BLaER1 (cell line): Measurements from ENCODE around the gene MAP4K4.
"Not testable (repeated sequence)": the region's sequence is repeated elsewhere in the genome, so short reads cannot be mapped to it uniquely, and the experiment has no call there.

Experiments used
- H3K27ac ChIP-seq: shearing (Covaris generic); formaldehyde crosslinking; 2 replicates; pipeline ENCODE4 v1.8.1; 2022
- H3K27me3 ChIP-seq: shearing (Covaris generic); formaldehyde crosslinking; 2 replicates; pipeline ENCODE4 v1.8.1; 2022
- H3K36me3 ChIP-seq: shearing (Covaris generic); formaldehyde crosslinking; 2 replicates; pipeline ENCODE4 v1.8.1; 2022
- H3K4me1 ChIP-seq: shearing (Covaris generic); formaldehyde crosslinking; 2 replicates; pipeline ENCODE4 v1.8.1; 2022
- H3K4me2 ChIP-seq: shearing (Covaris generic); formaldehyde crosslinking; 2 replicates; pipeline ENCODE4 v1.8.1; 2022
- H3K4me3 ChIP-seq: shearing (Covaris generic); formaldehyde crosslinking; 2 replicates; pipeline ENCODE4 v1.8.1; 2022
- H3K9ac ChIP-seq: shearing (Covaris generic); formaldehyde crosslinking; 2 replicates; pipeline ENCODE4 v1.8.1; 2022
- H3K9me3 ChIP-seq: shearing (Covaris generic); formaldehyde crosslinking; 2 replicates; pipeline ENCODE4 v1.8.1; 2022
- H4K20me1 ChIP-seq: shearing (Covaris generic); formaldehyde crosslinking; 2 replicates; pipeline ENCODE4 v1.8.1; 2022
- Cebpa-rat ChIP-seq: shearing (Covaris generic); IDR thresholded peaks from 2 replicates; pipeline ENCODE4 v1.8.1; 2022

The MAP4K4 gene

GRCh38 chr2:101737478-101738255, 40.2 kb downstream of the MAP4K4 start:
- no peak overlapping the region for H3K4me3 ChIP-seq
- H3K4me2 ChIP-seq: no peak overlapping the region
- TF ChIP-seq Cebpa-rat: no peak
- peaks cover 100% of the 10 kb centered on the region for H4K20me1 ChIP-seq
- no peak overlapping the region for H3K27ac ChIP-seq
- H3K4me1 ChIP-seq: peaks cover 54% of the 10 kb centered on the region
- H3K36me3 ChIP-seq: peaks cover 45% of the 10 kb centered on the region
- no peak overlapping the region for H3K9ac ChIP-seq
- 0 out of 2 replicates have a peak, but pooled peaks cover 16% of the 10 kb centered on the region for H3K9me3 ChIP-seq
- H3K27me3 ChIP-seq: no peaks in the 10 kb centered on the region

GRCh38 chr2:101738649-101739048, 41.1 kb downstream of the MAP4K4 start:
- Histone ChIP-seq H3K4me1 (peaks cover 54% of the 10 kb centered on the region), H3K9ac (no peak overlapping the region), H3K27me3 (no peaks in the 10 kb centered on the region), H3K36me3 (peaks cover 43% of the 10 kb centered on the region), H3K4me3 (no peak overlapping the region), H3K9me3 (0 out of 2 replicates have a peak, but pooled peaks cover 16% of the 10 kb centered on the region), H3K27ac (no peak overlapping the region), H4K20me1 (peaks cover 100% of the 10 kb centered on the region), H3K4me2 (no peak overlapping the region)
- no peak for TF ChIP-seq Cebpa-rat

DNA sequence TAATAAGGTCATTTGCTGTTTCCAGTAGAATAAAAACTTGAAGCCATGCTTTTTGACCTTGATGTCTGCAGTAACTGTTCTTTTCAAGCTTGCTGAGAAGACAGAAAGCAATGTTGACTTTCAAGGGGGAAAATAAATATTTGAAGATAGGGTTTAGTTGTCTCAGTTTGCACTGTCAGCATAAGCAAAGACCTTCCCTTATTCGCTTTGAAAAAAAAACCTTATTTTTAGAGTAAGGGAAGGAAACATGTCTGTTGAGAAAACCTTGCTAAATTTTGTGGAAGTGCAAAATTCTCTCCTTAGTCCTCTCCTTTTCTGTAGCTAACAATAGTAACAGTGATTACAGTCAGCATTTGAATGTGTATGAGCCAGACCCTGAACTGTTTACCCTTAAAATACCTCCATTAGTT, 43.1 kb downstream of the MAP4K4 start:
- H3K9ac ChIP-seq: no peak overlapping the region

GRCh38 chr2:101741775-101742520, 44.4 kb downstream of the MAP4K4 start:
- peaks cover 46% of the 10 kb centered on the region for H3K4me1 ChIP-seq
- H3K9ac ChIP-seq: peak overlapping the region; percentile 60; the same call in 1 of the 2 replicates
- peaks cover 100% of the 10 kb centered on the region for H4K20me1 ChIP-seq
- no peaks in the 10 kb centered on the region for H3K27me3 ChIP-seq
- peak overlapping the region; percentile 36 for H3K4me2 ChIP-seq
- peak overlapping the region; percentile 28; the same call in 1 of the 2 replicates for H3K27ac ChIP-seq
- H3K36me3 ChIP-seq: peaks cover 48% of the 10 kb centered on the region
- H3K9me3 ChIP-seq: peaks cover 21% of the 10 kb centered on the region
- H3K4me3 ChIP-seq: no peak overlapping the region
- no peak for TF ChIP-seq Cebpa-rat

More for the DNA sequence above, 43.1 kb downstream of the MAP4K4 start:
- Histone ChIP-seq H3K27me3 (no peaks in the 10 kb centered on the region), H3K4me2 (peak overlapping the region; percentile 23; the same call in 1 of the 2 replicates), H4K20me1 (peaks cover 100% of the 10 kb centered on the region), H3K36me3 (peaks cover 49% of the 10 kb centered on the region), H3K9me3 (0 out of 2 replicates have a peak, but pooled peaks cover 16% of the 10 kb centered on the region), H3K27ac (no peak overlapping the region), H3K4me1 (peaks cover 54% of the 10 kb centered on the region), H3K4me3 (no peak overlapping the region)
- no peak for TF ChIP-seq Cebpa-rat

DNA sequence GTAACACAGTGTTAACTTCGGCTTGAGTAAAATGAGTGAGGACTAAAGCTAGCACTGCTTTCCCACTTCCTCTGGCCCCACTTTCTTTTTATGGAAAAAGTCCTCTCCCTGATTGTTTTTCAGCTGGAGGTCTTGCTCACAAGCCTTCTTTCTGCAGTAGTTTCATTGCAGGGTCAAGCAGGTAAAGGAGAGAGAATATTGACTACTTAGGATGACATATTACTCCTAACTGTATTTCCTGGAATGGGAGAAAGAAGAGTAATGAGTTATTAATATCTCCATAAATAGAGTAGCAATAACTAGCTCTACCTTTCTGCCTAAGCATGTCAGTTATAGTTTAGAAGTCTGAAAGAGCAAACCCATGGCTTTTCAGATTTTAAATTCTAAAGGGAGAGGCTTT, 45.0 kb downstream of the MAP4K4 start:
- Histone ChIP-seq H3K36me3 (peaks cover 53% of the 10 kb centered on the region), H3K27ac (0 out of 2 replicates have a peak overlapping the region, but pooled peaks have one; percentile 28), H3K9me3 (peaks cover 25% of the 10 kb centered on the region), H3K9ac (peak overlapping the region; percentile 60; the same call in 1 of the 2 replicates), H3K4me3 (no peak overlapping the region), H3K4me2 (peak overlapping the region; percentile 36), H3K4me1 (peaks cover 46% of the 10 kb centered on the region), H3K27me3 (no peaks in the 10 kb centered on the region), H4K20me1 (peaks cover 100% of the 10 kb centered on the region)
- no peak for TF ChIP-seq Cebpa-rat

GRCh38 chr2:101743288-101743687, 45.8 kb downstream of the MAP4K4 start:
- Histone ChIP-seq H3K9ac (0 out of 2 replicates have a peak overlapping the region, but pooled peaks have one; percentile 6), H4K20me1 (peaks cover 100% of the 10 kb centered on the region), H3K27me3 (no peaks in the 10 kb centered on the region), H3K4me2 (no peak overlapping the region), H3K4me3 (no peak overlapping the region), H3K9me3 (peaks cover 32% of the 10 kb centered on the region), H3K36me3 (peaks cover 55% of the 10 kb centered on the region), H3K27ac (no peak overlapping the region), H3K4me1 (peaks cover 46% of the 10 kb centered on the region)
- no peak for TF ChIP-seq Cebpa-rat

DNA sequence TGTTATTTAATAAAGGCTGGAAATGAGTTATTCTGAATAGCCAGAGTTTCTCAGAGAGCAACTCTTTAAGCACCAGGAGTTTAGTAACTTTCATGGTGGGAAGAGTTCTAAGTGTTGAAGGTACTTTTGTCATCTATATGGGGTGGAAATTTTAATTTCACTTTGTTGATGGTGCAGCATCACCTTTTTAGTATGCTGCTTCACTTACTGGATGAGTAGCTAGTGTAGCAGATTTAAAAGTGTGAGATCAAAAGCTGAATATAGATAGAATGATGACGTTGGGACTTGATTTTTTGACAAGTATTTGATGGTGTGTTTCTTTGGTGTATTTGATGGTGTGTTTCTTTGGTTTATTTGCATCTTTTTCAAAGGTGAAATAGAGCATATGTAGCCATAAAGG, 47.3 kb downstream of the MAP4K4 start:
- H3K4me1 ChIP-seq: peaks cover 46% of the 10 kb centered on the region
- peaks cover 87% of the 10 kb centered on the region for H4K20me1 ChIP-seq

GRCh38 chr2:101745711-101746694, 48.5 kb downstream of the MAP4K4 start:
- TF ChIP-seq Cebpa-rat: no peak
- H3K9ac ChIP-seq: no peak overlapping the region
- no peaks in the 10 kb centered on the region for H3K27me3 ChIP-seq
- no peak overlapping the region for H3K27ac ChIP-seq
- peaks cover 18% of the 10 kb centered on the region for H3K9me3 ChIP-seq
- H3K4me3 ChIP-seq: no peak overlapping the region
- H3K4me1 ChIP-seq: peaks cover 42% of the 10 kb centered on the region
- peaks cover 81% of the 10 kb centered on the region for H4K20me1 ChIP-seq
- peaks cover 44% of the 10 kb centered on the region for H3K36me3 ChIP-seq
- no peak overlapping the region for H3K4me2 ChIP-seq

More for the DNA sequence above, 47.3 kb downstream of the MAP4K4 start:
- H3K36me3 ChIP-seq: peaks cover 45% of the 10 kb centered on the region
- no peak overlapping the region for H3K4me2 ChIP-seq
- peaks cover 20% of the 10 kb centered on the region for H3K9me3 ChIP-seq
- no peak overlapping the region for H3K27ac ChIP-seq
- no peak for TF ChIP-seq Cebpa-rat
- no peak overlapping the region for H3K9ac ChIP-seq
- H3K4me3 ChIP-seq: no peak overlapping the region
- H3K27me3 ChIP-seq: no peaks in the 10 kb centered on the region

DNA sequence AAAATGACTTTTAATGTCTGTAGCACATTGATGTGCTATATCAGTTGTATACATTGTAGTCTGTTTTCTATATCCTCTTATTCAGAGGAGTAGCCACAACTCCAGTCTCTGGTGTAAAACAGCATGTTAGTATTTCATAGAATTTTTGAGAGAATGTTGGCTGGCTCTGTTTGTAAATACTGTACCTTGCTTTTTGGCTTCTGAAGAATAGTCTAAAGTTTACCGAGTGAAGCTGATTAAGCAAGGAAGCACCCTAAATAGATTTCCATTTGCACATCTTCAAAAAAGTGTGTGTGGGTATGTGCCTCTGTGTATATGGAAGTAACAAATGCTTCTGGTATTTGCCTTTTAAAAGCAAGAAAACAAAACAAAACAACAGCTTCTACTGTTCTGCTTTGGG, 50.5 kb downstream of the MAP4K4 start:
- Histone ChIP-seq H3K27me3 (no peaks in the 10 kb centered on the region), H4K20me1 (peaks cover 81% of the 10 kb centered on the region), H3K36me3 (peaks cover 35% of the 10 kb centered on the region), H3K27ac (no peak overlapping the region), H3K4me3 (no peak overlapping the region), H3K4me1 (peaks cover 45% of the 10 kb centered on the region), H3K9me3 (peaks cover 18% of the 10 kb centered on the region), H3K4me2 (no peak overlapping the region), H3K9ac (no peak overlapping the region)
- TF ChIP-seq Cebpa-rat: no peak

GRCh38 chr2:101748462-101748861, 51.0 kb downstream of the MAP4K4 start:
- H3K9ac ChIP-seq, H3K4me3 ChIP-seq, H3K27me3 ChIP-seq, H3K27ac ChIP-seq, H3K4me2 ChIP-seq: not testable (repeated sequence)
- peaks cover 18% of the 10 kb centered on the region for H3K9me3 ChIP-seq
- peaks cover 45% of the 10 kb centered on the region for H3K4me1 ChIP-seq
- peaks cover 31% of the 10 kb centered on the region for H3K36me3 ChIP-seq
- H4K20me1 ChIP-seq: peaks cover 81% of the 10 kb centered on the region
